Cardiac fibroblast (primary cell): ENCODE results near the gene RABGAP1.

ENCODE experiments used
- DNase-seq, 2 donors: peaks; one replicate each; pipeline versions ENCODE4 v3.0.0 to v3.0.0-alpha.2; 2010; ENCODE audit warnings: low read depth in 2 of 2
- H3K4me3 ChIP-seq, 2 donors: replicated peaks in 1 of 2; 1 replicate in 1 of 2; 2 replicates in 1 of 2; pipeline ENCODE4 v1.5.1; 2011; ENCODE audit warnings: low read depth in 2 of 2, low read length in 2 of 2, mild to moderate bottlenecking in 2 of 2, moderate library complexity in 1 of 2
- CTCF ChIP-seq: IDR thresholded peaks from one replicate; pipeline ENCODE4 v1.5.1; 2011; ENCODE audit warnings: low read depth, mild to moderate bottlenecking, low read length, inconsistent platforms

The RABGAP1 gene

GRCh38 chr9:123108976-123109375 lies 168.2 kb downstream of the RABGAP1 start:
- TF ChIP-seq CTCF: no peak

GRCh38 chr9:123109540-123110279 lies 168.9 kb downstream of the RABGAP1 start:
- DNase-seq: no peak
- H3K4me3 ChIP-seq: no peak overlapping the region
- no peak for TF ChIP-seq CTCF

More at GRCh38 chr9:123108976-123109375, 168.2 kb downstream of the RABGAP1 start:
- DNase-seq: no peak
- no peak overlapping the region for H3K4me3 ChIP-seq

GRCh38 chr9:123111427-123112014 lies 170.7 kb downstream of the RABGAP1 start:
- H3K4me3 ChIP-seq: no peak overlapping the region
- no peak for DNase-seq

GRCh38 chr9:123112015-123112975 lies 171.5 kb downstream of the RABGAP1 start:
- peak; percentile 18 to 37 for DNase-seq
- no peak for TF ChIP-seq CTCF
- H3K4me3 ChIP-seq: no peak overlapping the region

More at GRCh38 chr9:123111427-123112014, 170.7 kb downstream of the RABGAP1 start:
- TF ChIP-seq CTCF: no peak

GRCh38 chr9:123113185-123113584 lies 172.4 kb downstream of the RABGAP1 start:
- no peak for TF ChIP-seq CTCF
- DNase-seq: no peak

GRCh38 chr9:123115146-123115913 lies 174.5 kb downstream of the RABGAP1 start:
- H3K4me3 ChIP-seq: no peak overlapping the region
- TF ChIP-seq CTCF: no peak

More at GRCh38 chr9:123113185-123113584, 172.4 kb downstream of the RABGAP1 start:
- H3K4me3 ChIP-seq: no peak overlapping the region

More at GRCh38 chr9:123115146-123115913, 174.5 kb downstream of the RABGAP1 start:
- DNase-seq: no peak
